ENCODE data around the gene CLCNKB.

CLCNKB gene

DNA sequence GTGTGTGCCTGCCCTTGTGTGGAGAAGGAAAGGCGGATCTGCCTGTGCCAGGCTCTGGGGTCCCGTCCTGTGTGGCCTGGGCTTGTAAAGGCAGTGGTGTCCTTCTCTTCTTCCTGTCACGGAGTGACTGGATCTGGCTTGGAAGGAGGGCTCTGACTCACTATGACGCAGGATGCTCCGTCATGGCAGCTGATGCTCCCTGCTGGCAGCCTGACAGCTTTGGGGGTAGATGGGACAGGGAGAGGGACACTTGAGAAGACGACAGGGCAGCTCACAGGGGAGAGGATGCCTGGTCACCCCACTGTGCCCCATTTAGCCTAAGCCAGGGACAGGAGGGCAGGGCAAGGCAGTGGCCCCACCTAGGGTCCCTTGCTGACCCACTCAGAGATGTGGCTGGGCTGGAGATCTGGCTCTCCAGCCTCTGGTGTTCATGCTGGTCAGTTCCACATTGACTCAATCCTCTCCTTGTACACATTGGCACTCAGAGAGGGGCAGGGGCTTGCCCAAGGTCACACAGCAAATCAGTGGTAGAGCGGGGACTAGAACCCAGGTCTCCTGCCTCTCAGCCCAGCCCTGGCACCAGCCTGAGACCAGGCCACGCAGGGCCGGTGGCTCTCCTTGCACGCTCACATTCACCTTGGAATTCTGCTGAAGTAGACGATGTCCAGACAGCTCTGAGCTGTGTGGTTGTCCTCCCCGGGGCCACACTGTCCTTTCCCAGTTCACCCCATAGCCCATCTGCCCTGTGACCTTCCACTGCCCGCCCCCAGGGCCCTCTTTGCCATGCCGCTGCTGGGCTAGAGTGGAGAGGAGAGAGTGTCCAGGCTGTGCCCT is 32.7 kb downstream of the CLCNKB start:
- peak overlapping the region; percentile 68 for H2BK12ac ChIP-seq (ENCODE audit: low read length)

DNA sequence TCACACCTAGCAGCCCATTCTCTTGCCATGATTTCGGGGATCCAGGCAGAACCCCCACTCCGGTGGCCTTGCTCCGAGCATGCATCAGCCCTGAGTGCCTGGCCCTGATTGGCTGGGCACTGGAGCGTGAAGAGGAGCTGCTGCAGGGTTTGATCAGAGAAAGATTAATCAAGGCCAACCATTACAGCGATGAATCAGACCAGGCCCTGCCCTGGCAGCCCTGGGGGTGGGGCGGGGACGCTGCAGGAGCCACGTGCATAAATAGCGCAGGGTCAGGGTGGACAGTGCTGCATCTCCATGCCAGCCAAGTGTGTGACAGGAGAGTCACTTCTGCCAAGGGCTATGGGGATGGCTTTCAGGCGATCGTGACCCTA is 33.3 kb downstream of the CLCNKB start:
- Histone ChIP-seq H3K4me3 (ENCODE audit: low read length in 2 of 2) (no peak overlapping the region), H3K27ac (replicated peaks; ENCODE audit: low read length) (no peak overlapping the region), H3K18ac (ENCODE audit: low read length) (peak overlapping the region; percentile 35), H3K36me3 (replicated peaks in 1 of 2; ENCODE audit: control insufficient read depth in 2 of 2, insufficient read depth in 2 of 2, low read length in 2 of 2) (no peaks in the 10 kb centered on the region), H3K4ac (ENCODE audit: low read length) (no peak overlapping the region), H2BK120ac (ENCODE audit: low read depth, low read length) (no peak overlapping the region), H3K9me3 (replicated peaks in 1 of 2; ENCODE audit: control insufficient read depth in 2 of 2, insufficient read depth in 1 of 2, low read depth in 1 of 2, low read length in 2 of 2) (peaks cover 0 to 2% of the 10 kb centered on the region in 2 donors), H2AFZ (ENCODE audit: low read length) (no peak overlapping the region), H2BK15ac (ENCODE audit: low read length) (peak overlapping the region; percentile 46), H3K4me1 (ENCODE audit: control insufficient read depth in 2 of 2, insufficient read depth in 1 of 2, low read depth in 1 of 2, low read length in 2 of 2) (peaks cover 15 to 16% of the 10 kb centered on the region in 2 donors), H3K23ac (ENCODE audit: low read depth, low read length, poor library complexity) (peak overlapping the region; percentile 18), H2BK5ac (ENCODE audit: low read length) (no peak overlapping the region), H4K91ac (ENCODE audit: low read depth, low read length, poor library complexity) (no peak overlapping the region), H2BK12ac (ENCODE audit: low read length) (peak overlapping the region; percentile 68), H3K27me3 (ENCODE audit: control insufficient read depth in 3 of 3, insufficient read depth in 3 of 3, low read depth in 1 of 3, low read length in 3 of 3) (peaks cover 0 to 49% (median 8%) of the 10 kb centered on the region in 3 experiments), H3K4me2 (ENCODE audit: insufficient read depth, low read length, poor library complexity, severe bottlenecking) (no peak overlapping the region), H2AK5ac (ENCODE audit: low read depth, low read length) (peak overlapping the region; percentile 28), H3K9ac (ENCODE audit: low read depth, low read length, poor library complexity) (peak overlapping the region; percentile 24), H4K8ac (ENCODE audit: low read depth, low read length) (no peak overlapping the region), H3K14ac (ENCODE audit: low read length) (peak overlapping the region; percentile 63), H3K79me1 (ENCODE audit: low read depth, low read length) (no peaks in the 10 kb centered on the region)
- DNase-seq (ENCODE audit: low spot score) = no peak
- WGBS, 2 donors (ENCODE audit: extremely low coverage in 2 of 2, insufficient read length in 2 of 2, insufficient replicate concordance in 1 of 2) = no CpG with 5 or more reads among the region's 11 CpGs

More for the DNA sequence above, 32.7 kb downstream of the CLCNKB start:
- Histone ChIP-seq H3K79me1 (ENCODE audit: low read depth, low read length) (no peaks in the 10 kb centered on the region), H2AFZ (ENCODE audit: low read length) (no peak overlapping the region), H2BK120ac (ENCODE audit: low read depth, low read length) (no peak overlapping the region), H3K27me3 (ENCODE audit: control insufficient read depth in 3 of 3, insufficient read depth in 3 of 3, low read depth in 1 of 3, low read length in 3 of 3) (peaks cover 0 to 52% (median 8%) of the 10 kb centered on the region in 3 experiments), H3K23ac (ENCODE audit: low read depth, low read length, poor library complexity) (peak overlapping the region; percentile 11), H3K4me2 (ENCODE audit: insufficient read depth, low read length, poor library complexity, severe bottlenecking) (no peak overlapping the region), H4K8ac (ENCODE audit: low read depth, low read length) (no peak overlapping the region), H2BK15ac (ENCODE audit: low read length) (peak overlapping the region; percentile 46), H2AK5ac (ENCODE audit: low read depth, low read length) (peak overlapping the region; percentile 28), H3K9ac (ENCODE audit: low read depth, low read length, poor library complexity) (peak overlapping the region; percentile 39), H3K9me3 (replicated peaks in 1 of 2; ENCODE audit: control insufficient read depth in 2 of 2, insufficient read depth in 1 of 2, low read depth in 1 of 2, low read length in 2 of 2) (peaks cover 0 to 2% of the 10 kb centered on the region in 2 donors), H2BK5ac (ENCODE audit: low read length) (no peak overlapping the region), H3K27ac (replicated peaks; ENCODE audit: low read length) (no peak overlapping the region), H3K4me1 (ENCODE audit: control insufficient read depth in 2 of 2, insufficient read depth in 1 of 2, low read depth in 1 of 2, low read length in 2 of 2) (peaks cover 15 to 16% of the 10 kb centered on the region in 2 donors), H3K14ac (ENCODE audit: low read length) (peak overlapping the region; percentile 63), H3K18ac (ENCODE audit: low read length) (peak overlapping the region; percentile 58), H3K36me3 (replicated peaks in 1 of 2; ENCODE audit: control insufficient read depth in 2 of 2, insufficient read depth in 2 of 2, low read length in 2 of 2) (no peaks in the 10 kb centered on the region), H3K4me3 (ENCODE audit: low read length in 2 of 2) (no peak overlapping the region), H3K4ac (ENCODE audit: low read length) (no peak overlapping the region), H4K91ac (ENCODE audit: low read depth, low read length, poor library complexity) (no peak overlapping the region)
- no peak for DNase-seq (ENCODE audit: low spot score)
- WGBS, 2 donors (ENCODE audit: extremely low coverage in 2 of 2, insufficient read length in 2 of 2, insufficient replicate concordance in 1 of 2) = no CpG with 5 or more reads among the region's 14 CpGs

- H2BK15ac ChIP-seq (ENCODE audit: low read length) = peak overlapping the region; percentile 38
- no peak overlapping the region for H4K8ac ChIP-seq (ENCODE audit: low read depth, low read length)
- peaks cover 14 to 15% of the 10 kb centered on the region in 2 donors for H3K4me1 ChIP-seq (ENCODE audit: control insufficient read depth in 2 of 2, insufficient read depth in 1 of 2, low read depth in 1 of 2, low read length in 2 of 2)
- H3K79me1 ChIP-seq (ENCODE audit: low read depth, low read length) = no peaks in the 10 kb centered on the region
- no peak overlapping the region for H3K18ac ChIP-seq (ENCODE audit: low read length)
- no peak overlapping the region for H2BK5ac ChIP-seq (ENCODE audit: low read length)
- no peak overlapping the region for H2BK12ac ChIP-seq (ENCODE audit: low read length)
- no CpG with 5 or more reads among the region's 12 CpGs for WGBS, 2 donors (ENCODE audit: extremely low coverage in 2 of 2, insufficient read length in 2 of 2, insufficient replicate concordance in 1 of 2)
- peaks cover 0 to 41% (median 8%) of the 10 kb centered on the region in 3 experiments for H3K27me3 ChIP-seq (ENCODE audit: control insufficient read depth in 3 of 3, insufficient read depth in 3 of 3, low read depth in 1 of 3, low read length in 3 of 3)
- no peak overlapping the region for H3K23ac ChIP-seq (ENCODE audit: low read depth, low read length, poor library complexity)
- peaks cover 0 to 2% of the 10 kb centered on the region in 2 donors for H3K9me3 ChIP-seq (replicated peaks in 1 of 2; ENCODE audit: control insufficient read depth in 2 of 2, insufficient read depth in 1 of 2, low read depth in 1 of 2, low read length in 2 of 2)
- H3K4me2 ChIP-seq (ENCODE audit: insufficient read depth, low read length, poor library complexity, severe bottlenecking) = no peak overlapping the region
- DNase-seq (ENCODE audit: low spot score) = no peak
- H3K27ac ChIP-seq (replicated peaks; ENCODE audit: low read length) = no peak overlapping the region
- H3K36me3 ChIP-seq (replicated peaks in 1 of 2; ENCODE audit: control insufficient read depth in 2 of 2, insufficient read depth in 2 of 2, low read length in 2 of 2) = no peaks in the 10 kb centered on the region
- no peak overlapping the region for H2BK120ac ChIP-seq (ENCODE audit: low read depth, low read length)
- H3K14ac ChIP-seq (ENCODE audit: low read length) = peak overlapping the region; percentile 21
- no peak overlapping the region for H4K91ac ChIP-seq (ENCODE audit: low read depth, low read length, poor library complexity)
- H3K4me3 ChIP-seq (ENCODE audit: low read length in 2 of 2) = no peak overlapping the region
- no peak overlapping the region for H3K9ac ChIP-seq (ENCODE audit: low read depth, low read length, poor library complexity)
- peak overlapping the region; percentile 90 for H2AK5ac ChIP-seq (ENCODE audit: low read depth, low read length)
- no peak overlapping the region for H3K4ac ChIP-seq (ENCODE audit: low read length)
- H2AFZ ChIP-seq (ENCODE audit: low read length) = no peak overlapping the region
Observed at GRCh38 chr1:16077406-16078245, 34.0 kb downstream of the CLCNKB start.

Measured in neuronal stem cell (in vitro differentiated cells).